Ishikawa (cell line): ENCODE results near the gene TMEM167B.

ENCODE experiments used
- CEBPB ChIP-seq: IDR thresholded peaks from 2 replicates; pipeline ENCODE4 v1.6.1; 2012
- CREB1 ChIP-seq: IDR thresholded peaks from 2 replicates; pipeline ENCODE4 v1.6.1; 2012; ENCODE audit warnings: low read depth
- EGR1 ChIP-seq: IDR thresholded peaks from 2 replicates; pipeline ENCODE4 v1.6.1; 2012
- EP300 ChIP-seq: IDR thresholded peaks from 2 replicates; pipeline ENCODE4 v1.6.1; 2012; ENCODE audit warnings: borderline replicate concordance
- FOXM1 ChIP-seq: IDR thresholded peaks from 2 replicates; pipeline ENCODE4 v1.6.1; 2012; ENCODE audit warnings: low read depth, borderline replicate concordance
- MAX ChIP-seq: IDR thresholded peaks from 2 replicates; pipeline ENCODE4 v1.6.1; 2012
- NFIC ChIP-seq: IDR thresholded peaks from 2 replicates; pipeline ENCODE4 v1.6.1; 2012
- RAD21 ChIP-seq: IDR thresholded peaks from 2 replicates; pipeline ENCODE4 v1.6.1; 2012; ENCODE audit warnings: low read depth
- REST ChIP-seq: IDR thresholded peaks from 2 replicates; pipeline ENCODE4 v1.6.1; 2012; ENCODE audit warnings: low read depth, mild to moderate bottlenecking
- TAF1 ChIP-seq: IDR thresholded peaks from 2 replicates; pipeline ENCODE4 v1.6.1; 2012; ENCODE audit warnings: low read depth, mild to moderate bottlenecking
- TCF12 ChIP-seq: IDR thresholded peaks from 2 replicates; pipeline ENCODE4 v1.6.1; 2012; ENCODE audit warnings: low read depth
- TEAD4 ChIP-seq: IDR thresholded peaks from 2 replicates; pipeline ENCODE4 v1.6.1; 2012
- YY1 ChIP-seq: IDR thresholded peaks from 2 replicates; pipeline ENCODE4 v1.6.1; 2012; ENCODE audit warnings: low read depth
- ZBTB7A ChIP-seq: IDR thresholded peaks from 2 replicates; pipeline ENCODE4 v1.6.1; 2012; ENCODE audit warnings: low read depth
- TF ChIP-seq, protein P1 (sequence below): IDR thresholded peaks from 2 replicates; pipeline ENCODE4 v1.6.1; 2012

The TMEM167B gene

DNA sequence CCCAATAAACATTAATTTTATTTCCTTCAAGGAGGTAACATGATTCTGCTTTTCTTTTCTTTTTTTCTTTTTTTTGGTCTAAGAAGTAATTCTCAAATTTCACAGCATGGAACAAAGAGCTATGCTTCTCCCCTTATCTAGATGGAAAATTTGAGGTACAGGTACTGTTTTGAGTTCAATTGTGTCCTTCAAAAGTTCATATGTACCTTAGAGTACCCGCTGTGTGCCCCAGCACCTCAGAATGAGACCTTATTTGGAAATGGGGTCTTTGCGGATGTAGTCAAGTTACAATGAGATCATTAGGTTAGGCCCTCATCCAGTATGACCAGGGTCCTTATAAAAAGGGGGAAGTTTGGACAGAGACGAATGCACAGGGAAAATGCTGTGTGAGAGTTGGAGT, 45.4 kb downstream of the TMEM167B start:
- TF ChIP-seq REST (no peak), CREB1 (no peak), RAD21 (no peak), NFIC (no peak), FOXM1 (no peak), EGR1 (no peak), TEAD4 (no peak), EP300 (no peak), ZBTB7A (no peak), TCF12 (no peak), MAX (no peak), YY1 (no peak), CEBPB (no peak)
- TF ChIP-seq, protein P1, sequence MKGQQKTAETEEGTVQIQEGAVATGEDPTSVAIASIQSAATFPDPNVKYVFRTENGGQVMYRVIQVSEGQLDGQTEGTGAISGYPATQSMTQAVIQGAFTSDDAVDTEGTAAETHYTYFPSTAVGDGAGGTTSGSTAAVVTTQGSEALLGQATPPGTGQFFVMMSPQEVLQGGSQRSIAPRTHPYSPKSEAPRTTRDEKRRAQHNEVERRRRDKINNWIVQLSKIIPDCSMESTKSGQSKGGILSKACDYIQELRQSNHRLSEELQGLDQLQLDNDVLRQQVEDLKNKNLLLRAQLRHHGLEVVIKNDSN: no peak

GRCh38 chr1:109136766-109137165, 46.2 kb downstream of the TMEM167B start:
- no peak for TF ChIP-seq FOXM1
- no peak for TF ChIP-seq RAD21
- no peak for TF ChIP-seq YY1
- no peak for TF ChIP-seq MAX
- TF ChIP-seq, protein P1: no peak
- no peak for TF ChIP-seq TEAD4
- TF ChIP-seq CREB1: no peak
- TF ChIP-seq EP300: no peak

DNA sequence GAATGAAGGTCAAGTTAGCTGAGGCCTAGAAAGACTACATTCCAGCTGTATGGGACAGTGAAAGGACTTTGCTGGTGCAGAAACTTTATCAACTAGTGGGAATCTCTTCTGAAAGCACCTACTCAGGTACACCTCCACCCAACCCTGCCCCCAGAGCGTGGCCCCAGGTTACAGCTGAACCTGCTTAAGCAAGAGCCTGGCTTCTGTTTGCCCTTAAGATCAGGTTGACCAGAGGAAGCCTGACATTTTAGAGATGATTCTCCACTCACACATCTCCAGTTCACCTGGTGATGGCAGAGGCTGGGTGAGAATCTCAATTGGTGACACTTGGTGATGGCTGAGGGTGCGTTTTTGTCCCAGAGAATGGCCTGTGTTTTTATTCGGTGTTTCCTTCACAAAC, 47.4 kb downstream of the TMEM167B start:
- TF ChIP-seq ZBTB7A (no peak), TAF1 (no peak), TCF12 (no peak), RAD21 (no peak), NFIC (no peak), TEAD4 (no peak)
- TF ChIP-seq, protein P1: no peak

DNA sequence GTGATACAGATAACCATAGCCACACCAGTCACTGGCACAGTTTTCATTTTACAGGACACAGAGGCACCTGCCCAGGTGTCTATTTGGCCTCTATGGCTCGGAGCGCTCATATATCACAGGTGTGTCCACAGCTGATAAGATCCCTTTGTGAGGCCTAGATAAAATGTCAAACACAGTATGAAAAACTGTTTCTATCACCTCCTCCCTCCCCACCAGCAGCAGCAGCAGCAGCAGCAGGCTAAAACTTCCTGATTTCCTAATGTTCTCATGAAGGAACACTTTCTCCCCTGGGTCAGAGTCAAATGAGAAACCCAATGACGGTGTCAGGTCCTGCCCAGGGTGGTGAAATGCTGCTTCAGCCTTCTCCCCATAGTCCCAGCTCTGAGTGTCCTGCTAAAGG, 47.8 kb downstream of the TMEM167B start:
- TF ChIP-seq RAD21: no peak
- TF ChIP-seq TAF1: no peak
- TF ChIP-seq FOXM1: no peak
- TF ChIP-seq CREB1: no peak
- TF ChIP-seq TEAD4: no peak
- TF ChIP-seq CEBPB: no peak
- TF ChIP-seq YY1: no peak
- TF ChIP-seq NFIC: no peak
- TF ChIP-seq MAX: no peak
- no peak for TF ChIP-seq ZBTB7A
- no peak for TF ChIP-seq REST
- no peak for TF ChIP-seq EP300
- no peak for TF ChIP-seq EGR1
- no peak for TF ChIP-seq TCF12
- TF ChIP-seq, protein P1: no peak

GRCh38 chr1:109140392-109140791, 49.8 kb downstream of the TMEM167B start:
- no peak for TF ChIP-seq TEAD4
- no peak for TF ChIP-seq YY1
- TF ChIP-seq, protein P1: no peak
- no peak for TF ChIP-seq ZBTB7A
- no peak for TF ChIP-seq NFIC

DNA sequence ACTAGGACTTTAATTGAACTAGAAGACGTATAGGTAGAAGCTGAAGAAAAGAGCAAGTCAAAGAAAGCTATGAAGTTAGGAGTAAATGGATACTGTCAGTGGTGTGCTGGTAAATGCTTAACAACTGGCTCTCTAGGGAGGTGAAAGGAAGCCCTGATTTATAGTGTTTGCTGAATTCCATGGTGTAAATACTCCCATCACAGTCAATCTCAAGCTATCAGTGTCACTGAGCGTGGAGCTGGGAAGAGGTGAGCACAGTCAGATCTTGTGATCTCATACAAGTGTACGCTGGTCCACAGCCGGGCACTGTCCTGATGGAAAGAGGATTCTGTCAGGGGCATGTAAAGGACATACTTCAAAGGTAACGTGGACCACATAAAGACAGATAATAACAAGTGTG, 51.7 kb downstream of the TMEM167B start:
- TF ChIP-seq CREB1: no peak
- no peak for TF ChIP-seq YY1
- no peak for TF ChIP-seq MAX
